ENCODE data around the gene ZNF48.

ZNF48 gene

GRCh38 chr16:30370456-30371247, 24.6 kb upstream of the ZNF48 start, which contains the start of gene TBC1D10B:
Gene TBC1D10B, minus strand, starts transcription at chr16:30370494. Its CDS starts 311 bp downstream, at chr16:30370183.
- H3K4me1 ChIP-seq (ENCODE audit: low read length) = peaks cover 18% of the 10 kb centered on the region
- peak within 1 kb of the TSS; percentile 59; the same call in 1 of the 2 replicates for H3K27ac ChIP-seq (ENCODE audit: low read length)
- H3K9me2 ChIP-seq (replicated peaks; ENCODE audit: insufficient read depth, low read length) = no peaks in the 10 kb centered on the region
- peaks cover 42% of the 10 kb centered on the region for H3K79me2 ChIP-seq (ENCODE audit: low read length)
- peak; percentile 99 for DNase-seq
- H4K20me1 ChIP-seq (ENCODE audit: insufficient read depth, low read length) = peaks cover 13% of the 10 kb centered on the region
- peak within 1 kb of the TSS; percentile 81 for H3K9ac ChIP-seq (ENCODE audit: low read length)
- TF ChIP-seq EZH2 (optimal IDR thresholded peaks at IDR 0.05; ENCODE audit: low read depth, low read length) = no peak
- 0 out of 2 replicates have a peak, but pooled peaks have one; percentile 21 for TF ChIP-seq CTCF (IDR thresholded peaks at IDR 0.05; ENCODE audit: low read length)
- peak within 1 kb of the TSS; percentile 54; the same call in 1 of the 2 replicates for H2AFZ ChIP-seq (ENCODE audit: low read length)
- peak within 1 kb of the TSS; percentile 96 for H3K4me3 ChIP-seq (ENCODE audit: low read length)
- H3K27me3 ChIP-seq (replicated peaks; ENCODE audit: insufficient read depth, low read length) = no peaks in the 10 kb centered on the region
- H3F3A ChIP-seq (ENCODE audit: insufficient read depth, low read length) = peaks cover 14% of the 10 kb centered on the region
- no peaks in the 10 kb centered on the region for H3K9me3 ChIP-seq (replicated peaks; ENCODE audit: insufficient read depth, low read length)
- peak within 1 kb of the TSS; percentile 97 for H3K4me2 ChIP-seq (ENCODE audit: low read depth, low read length)
- no peaks in the 10 kb centered on the region for H3K36me3 ChIP-seq (replicated peaks; ENCODE audit: insufficient read depth, low read length)

GRCh38 chr16:30371248-30371816, 23.9 kb upstream of the ZNF48 start:
- no peak for DNase-seq
- Histone ChIP-seq H2AFZ (ENCODE audit: low read length) (peak overlapping the region; percentile 54), H3K4me2 (ENCODE audit: low read depth, low read length) (peak overlapping the region; percentile 93), H3K27me3 (replicated peaks; ENCODE audit: insufficient read depth, low read length) (no peaks in the 10 kb centered on the region), H3K9me2 (replicated peaks; ENCODE audit: insufficient read depth, low read length) (no peaks in the 10 kb centered on the region), H3K4me1 (ENCODE audit: low read length) (peaks cover 18% of the 10 kb centered on the region), H3K4me3 (ENCODE audit: low read length) (peak overlapping the region; percentile 60), H3K36me3 (replicated peaks; ENCODE audit: insufficient read depth, low read length) (no peaks in the 10 kb centered on the region), H3K27ac (ENCODE audit: low read length) (peak overlapping the region; percentile 59; the same call in 1 of the 2 replicates), H3K79me2 (ENCODE audit: low read length) (peaks cover 36% of the 10 kb centered on the region), H3F3A (ENCODE audit: insufficient read depth, low read length) (peaks cover 14% of the 10 kb centered on the region), H3K9me3 (replicated peaks; ENCODE audit: insufficient read depth, low read length) (no peaks in the 10 kb centered on the region), H4K20me1 (ENCODE audit: insufficient read depth, low read length) (peaks cover 13% of the 10 kb centered on the region), H3K9ac (ENCODE audit: low read length) (peak overlapping the region; percentile 58)
- no peak for TF ChIP-seq EZH2phosphoT487 (IDR thresholded peaks at IDR 0.05; ENCODE audit: low read length)
- TF ChIP-seq EZH2 (optimal IDR thresholded peaks at IDR 0.05; ENCODE audit: low read depth, low read length) = no peak
- TF ChIP-seq CTCF (IDR thresholded peaks at IDR 0.05; ENCODE audit: low read length) = no peak

GRCh38 chr16:30372038-30372712, 23.0 kb upstream of the ZNF48 start:
- H3K9me3 ChIP-seq (replicated peaks; ENCODE audit: insufficient read depth, low read length) = no peaks in the 10 kb centered on the region
- no peaks in the 10 kb centered on the region for H3K36me3 ChIP-seq (replicated peaks; ENCODE audit: insufficient read depth, low read length)
- H3K27ac ChIP-seq (ENCODE audit: low read length) = no peak overlapping the region
- H3F3A ChIP-seq (ENCODE audit: insufficient read depth, low read length) = peaks cover 15% of the 10 kb centered on the region
- no peak overlapping the region for H3K4me3 ChIP-seq (ENCODE audit: low read length)
- TF ChIP-seq EZH2phosphoT487 (IDR thresholded peaks at IDR 0.05; ENCODE audit: low read length) (no peak), CTCF (IDR thresholded peaks at IDR 0.05; ENCODE audit: low read length) (no peak), EZH2 (optimal IDR thresholded peaks at IDR 0.05; ENCODE audit: low read depth, low read length) (no peak)
- no peaks in the 10 kb centered on the region for H3K27me3 ChIP-seq (replicated peaks; ENCODE audit: insufficient read depth, low read length)
- H2AFZ ChIP-seq (ENCODE audit: low read length) = peak overlapping the region; percentile 35; the same call in 1 of the 2 replicates
- H4K20me1 ChIP-seq (ENCODE audit: insufficient read depth, low read length) = peaks cover 13% of the 10 kb centered on the region
- DNase-seq = no peak
- H3K79me2 ChIP-seq (ENCODE audit: low read length) = peaks cover 27% of the 10 kb centered on the region
- peaks cover 19% of the 10 kb centered on the region for H3K4me1 ChIP-seq (ENCODE audit: low read length)
- H3K9ac ChIP-seq (ENCODE audit: low read length) = no peak overlapping the region
- H3K4me2 ChIP-seq (ENCODE audit: low read depth, low read length) = peak overlapping the region; percentile 93; the same call in 1 of the 2 replicates
- no peaks in the 10 kb centered on the region for H3K9me2 ChIP-seq (replicated peaks; ENCODE audit: insufficient read depth, low read length)
